DMS79 treated with DMSO at 0.1 percent for 48 hours (cell line): ENCODE results near the gene KISS1R.
"Not testable (repeated sequence)": the region's sequence is repeated elsewhere in the genome, so short reads cannot be mapped to it uniquely, and the experiment has no call there.

Experiments used
- DNase-seq: peaks from one replicate; lab custom pipeline; 2025; lab: John Stamatoyannopoulos, UW

The KISS1R gene

DNA sequence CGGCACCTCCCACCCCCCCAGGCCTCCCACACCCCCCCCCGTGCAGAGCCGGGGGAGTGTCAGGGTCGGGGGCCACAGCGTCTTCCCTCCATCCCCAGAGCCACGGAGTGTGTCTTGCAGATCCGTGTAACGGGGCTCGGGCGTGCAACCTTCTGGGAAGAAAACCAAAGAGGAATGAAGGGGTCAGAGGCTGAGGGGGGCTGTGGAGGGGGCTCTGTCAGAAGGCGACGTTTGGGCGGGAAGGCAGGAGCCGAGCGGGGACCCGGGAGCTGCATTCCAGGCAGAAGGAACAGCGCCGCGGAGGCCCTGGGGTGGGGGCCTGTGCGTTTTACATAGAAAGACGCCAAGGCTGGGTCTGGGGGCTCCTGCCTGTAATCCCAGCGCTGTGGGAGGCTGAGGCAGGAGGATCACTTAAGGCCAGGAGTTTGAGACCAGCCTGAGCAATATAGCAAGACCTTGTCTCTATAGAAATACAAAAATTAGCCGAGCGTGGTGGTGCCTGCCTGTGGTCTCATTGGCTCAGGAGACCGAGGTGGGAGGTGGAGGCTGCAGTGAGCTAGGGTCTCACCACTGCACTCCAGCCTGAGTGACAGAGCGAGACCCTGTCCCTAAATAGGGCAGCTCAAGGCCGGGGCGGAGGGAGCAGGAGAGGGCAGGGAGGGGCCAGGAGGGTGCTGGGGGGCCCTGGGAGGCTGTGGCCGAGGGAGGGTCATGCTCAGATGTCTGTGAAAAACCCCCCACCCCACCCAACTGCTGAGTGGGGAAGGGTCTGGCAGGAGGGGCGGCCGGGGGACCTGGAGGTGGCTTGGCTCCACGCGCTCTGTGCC lies 36.5 kb downstream of the KISS1R start:
- no peak for DNase-seq

DNA sequence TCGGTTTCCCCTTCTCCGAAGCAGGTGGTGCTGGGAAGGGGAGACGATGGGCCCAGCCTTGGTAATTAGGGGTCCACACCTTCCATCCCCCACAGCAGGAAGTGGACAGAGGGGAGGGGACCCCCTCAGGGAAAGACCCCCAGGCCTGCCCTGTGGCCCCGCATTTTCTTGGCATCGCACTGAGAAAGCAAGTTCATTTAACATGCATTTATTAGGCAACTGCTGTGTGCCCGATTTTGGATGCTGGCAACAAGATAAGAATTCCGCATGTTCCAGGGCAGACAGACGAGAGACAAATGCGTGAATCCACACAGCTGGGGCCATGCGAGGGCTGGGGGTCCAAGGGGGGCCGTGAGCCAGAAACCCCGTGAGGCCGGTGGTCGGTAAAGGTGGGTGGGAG lies 37.1 kb downstream of the KISS1R start:
- no peak for DNase-seq

DNA sequence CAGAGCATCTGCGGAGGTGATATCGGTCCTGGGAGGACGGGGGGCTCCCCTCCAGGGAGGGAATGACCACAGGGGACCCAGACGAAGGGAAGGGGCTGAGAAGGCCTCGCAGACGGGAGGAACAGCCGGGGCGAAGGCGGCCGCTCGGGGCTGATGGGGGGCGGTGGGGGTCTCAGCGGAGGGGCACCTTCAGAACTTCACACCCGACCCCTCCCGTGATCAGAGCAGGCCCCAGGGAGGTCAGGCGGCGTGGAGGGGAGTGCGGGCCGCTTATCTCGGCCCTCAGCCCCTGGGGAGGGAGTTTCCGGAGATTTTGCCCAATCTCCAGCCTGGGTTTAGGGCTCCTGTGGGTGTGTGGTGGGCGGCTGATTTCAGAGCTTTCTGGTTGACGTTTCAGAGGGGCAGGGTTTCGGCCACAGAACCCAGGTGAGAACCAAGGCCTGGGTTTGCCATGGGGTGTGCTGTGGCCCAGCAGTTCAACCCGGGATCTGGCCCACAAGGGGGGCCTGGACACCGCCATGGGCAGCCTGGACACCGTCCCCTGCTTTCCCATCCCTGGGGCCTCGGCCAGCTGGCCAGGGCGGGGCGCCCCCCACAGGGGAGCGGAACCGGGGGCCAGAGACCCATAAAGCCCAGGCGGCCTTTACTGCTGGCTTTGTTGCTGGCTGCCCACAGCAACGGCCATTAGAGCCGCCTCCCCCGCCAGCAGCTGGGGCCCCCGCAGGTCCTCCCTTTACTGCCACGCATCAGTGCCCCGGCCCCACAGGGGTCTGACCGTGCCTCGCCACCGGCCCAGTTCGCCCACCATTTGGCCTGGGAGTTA lies 37.8 kb downstream of the KISS1R start:
- DNase-seq, result no peak

DNA sequence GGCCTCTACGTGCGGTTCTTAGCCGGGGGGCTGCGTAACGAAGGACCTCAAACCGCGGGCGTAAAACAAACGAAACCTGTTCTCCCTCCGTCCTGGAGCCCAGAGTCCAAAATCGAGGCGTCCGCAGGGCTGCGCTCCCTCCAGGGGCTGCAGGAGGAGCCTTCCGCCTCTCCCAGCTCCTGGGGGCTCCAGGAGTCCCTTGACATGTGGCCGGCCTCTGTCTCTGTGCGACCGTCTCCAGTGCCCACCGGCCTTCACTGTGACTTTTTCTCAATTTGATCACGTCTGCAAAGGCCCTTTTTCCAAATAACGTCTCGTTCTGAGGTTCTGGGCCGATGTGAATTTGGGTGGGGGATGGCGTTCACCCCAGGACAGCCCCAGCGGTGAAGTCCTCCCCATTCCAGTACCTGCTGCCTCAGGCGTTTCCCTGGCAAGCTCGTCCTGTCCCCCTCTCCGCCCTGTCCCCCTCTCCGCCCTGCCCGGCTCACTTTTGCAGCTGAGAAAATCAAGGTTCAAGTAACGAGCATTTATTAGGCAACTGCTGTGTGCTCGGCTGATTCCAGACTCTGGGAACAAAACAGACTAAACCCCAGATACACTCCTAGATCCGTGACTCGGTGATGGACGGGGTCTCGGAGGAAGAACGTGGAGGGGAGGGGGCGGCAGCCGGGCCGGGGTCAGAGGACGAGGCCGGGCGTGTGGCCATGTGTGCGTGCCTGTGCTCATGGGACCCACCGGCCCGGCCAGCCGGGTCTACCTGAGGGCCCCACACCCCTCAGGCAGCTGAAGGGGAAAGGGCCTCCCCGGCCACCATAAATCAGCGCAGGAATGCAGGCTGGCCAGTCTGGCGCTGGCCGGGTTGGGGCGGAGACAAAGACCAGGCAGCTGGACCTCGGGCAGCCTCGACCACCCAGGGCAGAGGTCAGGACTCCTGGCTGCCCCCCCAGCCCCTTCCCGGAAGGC lies 39.0 kb downstream of the KISS1R start:
- DNase-seq, result no peak

DNA sequence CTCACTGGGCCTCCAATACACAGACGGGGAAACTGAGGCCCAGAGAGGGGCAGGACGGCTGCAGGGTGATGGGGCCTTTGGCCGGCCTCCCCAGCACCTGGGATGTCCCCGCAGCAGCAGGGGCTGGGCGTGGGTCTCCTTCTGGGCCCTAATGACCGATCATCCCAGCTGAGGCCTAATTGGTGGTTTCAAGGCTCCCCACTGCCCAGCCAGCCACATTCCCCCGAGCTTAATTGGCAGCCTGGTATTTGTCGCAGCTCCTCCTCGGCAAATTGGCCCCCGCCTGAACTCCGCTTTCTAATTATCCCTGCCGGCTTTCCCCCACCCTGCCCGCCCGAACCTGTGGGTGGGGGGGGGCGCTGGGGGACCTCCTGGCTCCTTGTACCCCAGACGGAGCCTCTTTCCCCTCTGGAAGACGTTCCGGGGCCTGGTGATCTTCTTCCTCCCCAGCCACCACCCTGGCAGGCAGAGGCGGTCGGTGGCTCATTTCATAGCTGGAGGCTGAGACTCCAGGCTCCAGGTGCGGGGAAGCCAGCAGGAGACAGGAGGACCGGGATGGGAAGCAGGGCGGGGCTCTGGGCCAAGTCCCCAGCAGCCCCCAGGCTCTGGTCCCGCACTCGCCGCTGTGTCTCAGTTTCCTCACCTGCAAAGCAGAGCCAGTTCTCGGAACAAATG lies 39.8 kb downstream of the KISS1R start:
- DNase-seq, result no peak

DNA sequence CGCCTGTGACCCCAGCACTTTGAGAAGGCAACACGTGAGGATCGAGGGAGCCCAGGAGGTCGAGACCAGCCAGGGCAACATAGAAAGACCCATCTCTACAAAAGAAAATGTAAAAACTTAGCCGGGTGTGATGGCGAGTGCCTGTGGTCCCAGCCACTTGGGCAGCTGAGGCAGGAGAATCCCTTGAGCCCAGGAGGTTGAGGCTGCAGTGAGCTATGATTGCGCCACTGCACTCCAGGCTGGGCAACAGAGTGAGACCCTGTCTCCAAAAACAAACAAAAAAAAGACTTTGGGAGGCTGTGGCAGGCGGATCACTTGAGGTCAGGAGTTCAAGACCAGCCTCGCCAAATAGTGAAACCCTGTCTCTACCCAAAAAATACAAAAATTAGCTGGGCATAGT lies 40.4 kb downstream of the KISS1R start:
- DNase-seq, result not testable (repeated sequence)

DNA sequence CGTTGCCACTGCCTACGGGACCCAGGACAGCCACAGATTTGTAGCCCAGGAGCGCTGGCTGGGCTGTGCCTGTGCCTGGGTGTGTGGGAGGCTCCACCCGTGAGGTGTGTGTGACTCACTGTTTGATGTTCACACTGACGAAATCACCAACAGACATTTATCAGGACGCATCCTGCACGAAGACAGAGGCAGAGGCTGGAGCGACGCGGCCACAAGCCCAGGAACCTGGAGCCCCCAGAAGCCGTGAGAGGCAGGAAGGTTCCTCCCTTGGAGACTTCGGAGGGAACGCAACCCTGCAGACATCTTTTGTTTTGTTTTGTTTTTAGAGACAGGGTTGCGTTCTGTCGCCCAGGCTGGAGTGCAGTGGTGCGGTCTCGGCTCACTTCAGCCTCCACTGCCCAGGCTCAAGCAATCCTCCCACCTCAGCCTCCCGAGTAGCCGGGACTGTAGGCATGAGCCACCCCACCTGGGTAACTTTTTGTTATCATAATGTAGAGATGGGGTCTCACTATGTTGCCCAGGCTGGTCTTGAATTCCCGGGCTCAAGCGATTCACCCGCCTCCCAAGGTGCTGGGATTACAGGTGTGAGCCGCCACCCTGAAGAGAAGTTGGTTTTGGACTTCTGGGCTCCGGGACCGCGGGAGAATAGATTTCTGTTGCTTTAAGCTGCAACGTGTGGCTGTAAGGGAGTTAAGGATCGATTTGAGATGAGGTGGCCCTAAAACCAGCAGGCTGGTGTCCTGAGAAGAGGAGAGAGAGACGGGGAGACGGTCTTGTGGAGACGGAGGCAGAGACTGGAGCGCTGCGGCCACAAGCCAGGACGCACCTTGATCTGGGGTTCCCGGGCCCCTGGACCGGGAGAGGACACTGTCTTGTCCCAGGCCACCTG lies 42.1 kb downstream of the KISS1R start:
- DNase-seq, result no peak

DNA sequence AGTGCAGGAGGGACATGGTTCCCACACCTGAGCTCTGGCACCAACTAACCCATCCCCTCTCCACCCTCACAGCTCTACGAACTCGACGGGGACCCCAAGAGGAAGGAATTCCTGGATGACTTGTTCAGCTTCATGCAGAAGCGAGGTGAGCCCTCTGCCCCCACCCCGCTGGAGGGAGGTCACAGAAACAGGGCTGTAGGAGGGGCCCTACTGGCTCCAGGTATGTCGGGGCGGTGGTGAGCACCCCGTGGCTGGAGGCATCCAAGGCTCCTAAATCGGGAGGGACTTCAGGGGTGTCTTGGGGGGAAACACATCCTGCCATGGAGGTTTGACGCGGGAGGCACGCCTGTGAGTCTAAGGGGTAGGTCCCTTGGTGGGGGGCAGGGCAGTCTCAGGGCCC lies 42.9 kb downstream of the KISS1R start:
- DNase-seq, result no peak

DNA sequence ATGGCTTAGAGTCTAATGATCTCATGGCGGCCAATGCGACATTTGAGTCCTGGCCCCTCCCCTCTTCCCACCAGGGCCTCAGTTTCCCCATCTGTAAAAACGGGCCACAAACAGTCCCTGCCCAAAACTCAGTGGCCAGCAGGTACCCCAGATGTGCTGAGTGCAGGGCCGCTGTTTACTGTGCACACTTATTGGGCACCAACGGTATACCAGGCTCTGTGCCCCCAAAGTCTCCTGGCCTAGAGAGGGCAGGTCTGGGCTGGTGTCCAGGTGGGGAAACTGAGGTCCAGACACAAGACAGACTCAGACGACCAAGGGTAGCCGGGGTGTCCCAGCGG lies 43.4 kb downstream of the KISS1R start:
- no peak for DNase-seq

DNA sequence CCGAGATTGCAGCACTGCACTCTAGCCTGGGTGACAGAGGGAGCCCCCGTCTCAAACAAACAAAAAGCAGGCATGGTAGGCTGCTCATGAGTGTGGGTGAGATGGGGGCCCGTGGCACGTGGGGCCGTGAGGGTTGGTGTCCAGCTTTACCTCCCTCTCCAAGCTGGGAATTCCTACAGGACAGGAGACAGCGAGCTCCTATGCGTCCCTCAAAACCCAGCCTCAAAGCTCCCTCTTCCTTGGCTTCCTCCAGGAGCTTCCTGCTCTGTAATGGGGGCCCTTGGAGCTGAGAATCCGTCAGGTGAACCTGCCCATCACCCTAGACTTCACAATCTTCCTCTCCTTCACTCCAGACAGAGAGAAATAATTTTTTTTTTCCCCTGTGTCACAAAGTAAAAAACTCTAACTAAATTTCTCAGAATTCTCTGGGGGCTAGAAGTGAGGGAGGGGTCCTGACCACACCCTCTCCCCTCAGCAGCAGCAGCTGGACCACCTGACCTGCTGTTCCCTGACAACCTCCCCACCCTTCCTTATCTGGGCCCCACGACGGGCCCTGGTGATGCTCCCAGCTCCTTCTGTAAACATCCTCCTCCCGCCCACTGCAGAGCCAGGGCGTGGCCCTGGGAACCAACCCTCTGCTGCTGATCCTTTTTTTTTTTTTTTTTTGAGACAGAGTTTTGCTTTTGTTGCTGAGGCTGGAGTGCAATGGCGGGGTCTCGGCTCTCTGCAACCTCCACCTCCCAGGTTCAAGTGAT lies 44.9 kb downstream of the KISS1R start:
- DNase-seq, result no peak

DNA sequence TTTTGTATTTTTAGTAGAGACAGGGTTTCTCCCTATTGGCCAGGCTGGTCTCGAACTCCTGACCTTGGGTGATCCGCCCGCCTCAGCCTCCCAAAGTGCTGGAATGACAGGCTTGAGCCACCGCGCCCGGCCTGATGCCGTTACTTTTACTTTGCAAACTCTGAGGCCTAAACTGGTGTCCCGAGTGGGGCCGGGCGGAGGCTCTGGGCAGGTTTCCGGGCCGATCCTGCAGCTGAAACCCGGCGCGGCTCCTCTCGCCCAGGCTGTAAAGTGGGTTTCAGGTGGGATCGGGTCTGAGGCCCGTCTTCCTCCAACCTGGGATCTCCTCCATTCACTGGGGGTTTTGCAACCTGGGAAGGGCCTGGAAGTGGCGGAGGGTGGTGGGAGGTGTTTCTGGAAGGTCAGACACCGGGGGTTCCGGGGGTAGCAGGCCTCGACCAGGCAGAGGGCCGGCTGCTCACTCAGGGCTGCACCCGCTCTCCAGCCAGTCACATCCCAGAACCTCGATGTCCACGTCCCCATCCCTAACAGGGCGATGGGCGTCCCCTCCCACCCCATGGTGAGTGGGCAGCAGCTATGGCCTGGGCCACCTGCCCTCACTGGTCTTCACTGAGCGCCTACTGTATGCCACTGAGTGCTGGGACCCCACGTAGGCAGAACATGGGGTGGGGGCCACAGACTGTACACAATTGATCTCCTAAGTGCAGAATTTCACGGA lies 45.7 kb downstream of the KISS1R start:
- DNase-seq, result no peak

DNA sequence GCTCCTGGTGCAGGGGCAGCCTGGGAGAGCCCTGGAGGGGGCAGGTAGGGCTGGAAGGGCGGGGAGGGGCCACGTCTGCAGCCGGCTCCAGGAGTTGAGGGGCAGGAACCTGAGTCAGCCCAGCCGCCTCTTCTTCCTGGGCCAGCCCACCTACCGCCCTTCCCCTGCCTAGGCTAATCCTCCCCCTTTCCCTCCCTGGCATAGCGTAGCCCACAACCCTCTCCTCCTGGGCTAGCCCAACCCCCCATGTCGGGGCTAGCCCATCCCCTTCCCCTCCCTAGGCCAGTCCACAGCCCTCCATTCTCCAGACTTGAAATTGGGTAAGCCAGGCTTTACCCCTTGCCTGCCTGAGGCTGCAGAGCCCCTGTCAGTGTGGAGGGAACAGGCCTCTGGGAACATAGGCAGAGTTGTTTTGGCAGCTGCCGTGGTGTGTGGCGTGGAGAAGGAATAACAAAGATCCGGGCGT lies 46.4 kb downstream of the KISS1R start:
- no peak for DNase-seq

DNA sequence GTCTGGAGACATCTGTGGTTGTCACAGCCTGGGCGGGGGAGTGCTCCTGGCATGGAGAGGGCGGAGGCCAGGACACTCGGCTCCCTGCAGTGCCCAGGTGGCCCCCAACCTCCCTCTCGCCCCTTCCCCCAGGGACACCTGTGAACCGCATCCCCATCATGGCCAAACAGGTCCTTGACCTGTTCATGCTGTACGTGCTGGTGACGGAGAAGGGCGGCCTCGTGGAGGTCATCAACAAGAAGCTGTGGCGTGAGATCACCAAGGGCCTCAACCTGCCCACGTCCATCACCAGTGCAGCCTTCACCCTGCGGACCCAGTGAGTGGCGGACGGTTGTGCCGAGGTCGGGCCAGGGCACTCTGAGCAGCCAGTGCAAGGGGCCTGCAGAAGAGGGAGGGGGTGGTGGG lies 47.0 kb downstream of the KISS1R start:
- DNase-seq, result no peak

DNA sequence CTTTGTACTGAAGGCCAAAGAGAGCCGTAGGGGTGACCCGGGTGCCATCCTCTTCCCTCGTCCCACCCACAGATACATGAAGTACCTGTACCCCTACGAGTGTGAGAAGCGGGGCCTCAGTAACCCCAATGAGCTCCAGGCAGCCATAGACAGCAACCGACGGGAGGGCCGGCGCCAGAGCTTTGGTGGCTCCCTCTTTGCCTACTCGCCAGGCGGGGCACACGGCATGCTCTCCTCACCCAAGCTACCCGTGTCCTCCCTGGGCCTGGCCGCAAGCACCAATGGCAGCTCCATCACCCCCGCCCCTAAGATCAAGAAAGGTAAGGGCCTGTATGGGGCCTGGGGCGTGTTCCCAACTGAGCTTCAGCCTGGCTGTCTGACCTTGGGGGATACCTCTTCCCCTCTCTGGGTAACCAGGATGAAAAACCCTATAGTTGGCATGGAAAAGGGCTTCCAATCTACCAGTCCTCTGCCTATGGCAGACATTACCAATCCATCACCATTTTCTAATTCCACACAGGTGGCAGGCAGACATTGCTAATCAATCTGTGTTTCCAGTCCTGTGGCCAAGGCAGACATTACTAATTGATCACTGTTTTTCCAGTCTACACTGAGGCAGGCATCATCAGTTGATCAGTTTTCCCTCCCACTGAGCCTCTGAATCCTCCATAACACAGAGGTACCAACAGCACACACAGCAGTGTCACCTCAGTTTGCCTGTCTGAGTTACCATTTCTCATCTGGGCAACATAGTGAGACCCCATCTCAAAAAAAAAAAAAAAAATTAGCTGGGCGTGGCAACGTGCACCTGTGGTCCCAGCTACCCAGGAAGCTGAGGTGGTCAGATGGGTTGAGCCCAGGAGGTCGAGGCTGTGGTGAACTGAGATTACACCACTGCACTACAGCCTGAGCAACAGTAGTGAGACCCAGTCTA lies 47.9 kb downstream of the KISS1R start:
- no peak for DNase-seq

DNA sequence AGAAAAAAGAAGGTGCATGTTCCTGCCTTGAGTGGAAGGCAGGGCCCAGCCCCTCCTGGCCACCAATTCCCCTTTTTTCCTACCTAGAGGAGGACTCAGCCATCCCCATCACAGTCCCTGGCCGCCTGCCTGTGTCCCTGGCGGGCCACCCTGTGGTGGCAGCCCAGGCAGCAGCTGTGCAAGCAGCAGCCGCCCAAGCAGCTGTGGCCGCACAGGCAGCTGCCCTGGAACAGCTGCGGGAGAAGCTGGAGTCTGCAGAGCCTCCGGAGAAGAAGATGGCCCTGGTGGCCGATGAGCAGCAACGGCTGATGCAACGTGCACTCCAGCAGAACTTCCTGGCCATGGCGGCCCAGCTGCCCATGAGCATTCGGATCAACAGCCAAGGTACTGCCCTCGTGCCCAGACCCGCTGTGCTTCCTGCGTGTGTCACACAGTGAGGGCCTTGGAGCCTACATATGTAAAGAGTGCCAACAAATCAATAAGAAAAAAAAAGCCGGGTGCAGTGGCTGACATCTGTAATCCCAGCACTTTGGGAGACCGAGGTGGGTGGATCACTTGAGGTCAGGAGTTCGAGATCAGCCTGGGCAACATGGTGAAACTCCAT lies 49.5 kb downstream of the KISS1R start:
- DNase-seq, result no peak
